Retina (tissue), 1 donor: ENCODE measurements around the gene MAST4.

Source experiments
- DNase-seq: peaks from one replicate; pipeline ENCODE4 v3.0.0-alpha.2; 2016

Gene MAST4

GRCh38 chr5:67028941-67029340, 432.7 kb downstream of the MAST4 start:
- no peak for DNase-seq

DNA sequence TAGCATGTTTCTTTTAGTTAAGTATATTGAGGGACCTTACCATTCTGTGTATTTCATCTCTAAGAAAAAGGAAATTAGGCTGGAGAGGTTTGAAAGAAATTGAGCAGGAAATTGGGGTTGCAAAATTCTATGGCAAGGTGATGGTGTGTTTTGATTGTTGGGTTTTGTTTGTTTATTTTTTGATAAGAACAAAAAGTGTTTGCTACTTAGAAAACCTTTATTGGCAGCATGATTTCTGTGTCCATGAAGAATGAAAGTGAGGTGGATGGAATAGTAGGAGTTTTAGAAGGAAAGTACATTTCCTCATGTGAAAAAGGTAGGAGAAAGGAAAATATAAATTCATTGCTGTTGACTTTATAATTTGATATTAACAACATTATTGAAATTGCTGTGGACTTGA, 433.3 kb downstream of the MAST4 start:
- no peak for DNase-seq

- no peak for DNase-seq
Observed at GRCh38 chr5:67030289-67031056, 434.3 kb downstream of the MAST4 start.

GRCh38 chr5:67031057-67031443, 434.9 kb downstream of the MAST4 start:
- no peak for DNase-seq

DNA sequence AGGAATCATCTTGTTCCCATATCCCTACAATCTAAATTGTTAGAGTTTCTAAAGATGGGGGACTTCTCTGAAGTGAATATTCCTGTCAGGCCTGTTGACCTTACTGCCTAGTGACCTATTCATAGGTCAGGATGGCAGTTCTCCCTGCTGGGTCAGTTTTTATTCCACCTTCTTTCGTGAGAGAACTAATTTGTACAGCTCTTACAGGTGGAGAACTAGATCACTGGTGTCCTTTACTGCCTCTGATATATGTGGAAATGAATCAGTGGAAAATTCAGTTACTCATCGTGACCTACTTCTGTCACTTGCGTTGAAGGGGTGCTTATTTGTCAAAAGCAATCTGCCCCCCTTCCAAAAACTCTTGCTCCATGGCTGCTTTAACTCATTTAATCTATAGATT, 435.5 kb downstream of the MAST4 start:
- peak; percentile 13 for DNase-seq

DNA sequence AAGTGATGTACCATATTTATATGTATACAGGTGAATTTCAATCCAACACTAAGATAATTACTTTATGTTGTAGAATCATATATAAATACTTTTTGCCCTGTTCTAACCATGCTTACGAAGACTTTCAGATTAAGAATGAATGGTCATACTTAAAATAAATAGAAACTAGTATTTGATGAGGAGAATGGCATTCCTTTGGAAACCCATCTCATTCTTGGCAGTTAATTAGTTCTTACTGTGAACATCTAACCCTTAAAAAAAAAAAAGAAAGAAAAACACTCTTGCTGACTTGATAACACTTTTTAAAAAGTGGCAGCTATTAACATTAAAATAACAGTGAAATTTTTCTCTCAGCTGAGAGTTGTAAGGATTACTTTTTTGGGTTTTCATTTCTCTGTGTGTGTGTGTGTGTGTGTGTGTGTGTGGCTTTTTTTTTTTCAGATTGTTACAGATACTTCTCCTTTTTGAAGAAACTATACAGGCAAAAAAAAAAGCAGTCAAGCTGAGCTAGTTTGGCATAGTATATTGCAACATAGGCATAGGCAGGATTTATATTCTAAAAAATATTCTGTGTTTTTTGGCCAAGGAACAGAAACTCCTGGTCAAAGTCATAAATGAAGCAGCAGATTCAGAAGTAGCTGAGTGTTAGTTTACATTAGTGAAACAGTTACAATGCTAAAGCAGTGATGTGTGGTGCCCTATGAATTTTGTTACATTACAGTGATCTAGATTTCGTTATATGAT, 436.9 kb downstream of the MAST4 start:
- peak; percentile 8 for DNase-seq

DNA sequence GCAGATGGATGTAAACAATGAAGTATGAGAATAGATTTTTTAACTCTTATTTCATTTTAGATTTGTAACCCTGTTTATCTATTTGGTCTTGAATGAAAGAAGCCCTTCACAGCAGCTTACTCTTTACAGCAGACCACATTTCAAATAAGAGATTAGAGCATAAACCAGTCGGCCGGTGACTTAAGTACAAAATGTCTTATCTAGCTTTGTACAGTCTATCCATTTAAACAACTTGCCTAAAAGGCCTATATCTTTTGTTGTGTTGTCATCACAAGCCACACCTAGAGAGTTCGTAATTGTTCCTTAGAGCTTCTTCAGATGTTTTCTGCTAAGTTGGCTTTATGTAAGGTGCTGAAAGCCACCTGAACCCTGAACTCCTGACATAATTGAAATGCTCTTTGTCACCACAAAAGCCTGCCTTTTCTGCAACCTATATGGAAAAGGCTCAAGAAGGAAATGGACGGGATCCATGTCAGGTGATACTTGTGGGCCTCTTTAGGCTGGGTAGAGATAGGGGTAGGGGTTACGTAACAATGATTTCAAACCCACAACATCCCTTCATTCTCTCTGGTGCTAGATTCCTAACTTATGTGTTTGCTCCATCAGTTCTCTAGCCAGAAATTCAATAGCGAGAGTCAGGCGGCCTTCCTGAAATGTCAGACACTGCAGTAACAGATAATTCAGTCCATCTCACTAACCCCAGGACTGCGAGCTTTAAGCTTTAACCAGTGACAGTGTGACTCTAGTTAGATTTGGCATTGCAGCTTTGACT, 437.9 kb downstream of the MAST4 start:
- no peak for DNase-seq

- DNase-seq: no peak
Observed at GRCh38 chr5:67035098-67035740, 439.0 kb downstream of the MAST4 start.

- no peak for DNase-seq
Observed at GRCh38 chr5:67037171-67037570, 441.0 kb downstream of the MAST4 start.

DNA sequence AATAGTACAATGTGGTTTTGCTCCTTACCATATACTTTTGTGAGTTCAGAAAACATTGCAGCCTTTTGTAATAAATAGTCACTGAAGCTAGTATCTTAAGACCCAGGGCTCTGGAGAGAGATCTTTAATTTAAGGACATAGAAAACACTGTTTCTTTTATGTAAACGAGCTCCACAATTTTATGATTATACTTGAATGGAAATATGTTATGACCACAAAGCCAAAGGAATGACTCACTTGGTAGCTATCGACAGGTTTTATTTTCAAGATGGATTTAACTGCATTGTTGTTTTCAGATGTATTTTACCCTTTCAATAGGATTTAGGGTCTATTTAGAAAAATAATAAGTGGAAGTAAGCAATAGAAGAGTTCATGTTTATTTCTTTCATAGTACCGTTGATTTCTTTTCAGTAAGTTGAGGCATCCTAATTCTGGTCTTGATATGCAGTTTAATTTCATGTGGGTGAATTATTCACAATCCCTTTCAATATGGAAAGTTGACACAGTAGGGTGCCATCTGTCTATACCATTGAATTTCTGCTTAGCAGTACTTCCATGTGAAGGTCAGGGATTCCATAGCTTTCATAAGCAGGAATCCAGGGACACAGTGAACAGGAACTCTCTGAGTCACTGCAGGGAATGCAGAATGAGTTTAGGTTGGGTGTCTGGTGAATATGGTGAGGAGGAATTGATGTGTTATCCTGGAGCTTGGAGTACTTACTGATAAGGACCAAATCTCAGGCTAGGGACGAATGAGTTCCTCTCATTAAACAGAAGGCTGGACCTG, 442.8 kb downstream of the MAST4 start:
- DNase-seq: no peak

DNA sequence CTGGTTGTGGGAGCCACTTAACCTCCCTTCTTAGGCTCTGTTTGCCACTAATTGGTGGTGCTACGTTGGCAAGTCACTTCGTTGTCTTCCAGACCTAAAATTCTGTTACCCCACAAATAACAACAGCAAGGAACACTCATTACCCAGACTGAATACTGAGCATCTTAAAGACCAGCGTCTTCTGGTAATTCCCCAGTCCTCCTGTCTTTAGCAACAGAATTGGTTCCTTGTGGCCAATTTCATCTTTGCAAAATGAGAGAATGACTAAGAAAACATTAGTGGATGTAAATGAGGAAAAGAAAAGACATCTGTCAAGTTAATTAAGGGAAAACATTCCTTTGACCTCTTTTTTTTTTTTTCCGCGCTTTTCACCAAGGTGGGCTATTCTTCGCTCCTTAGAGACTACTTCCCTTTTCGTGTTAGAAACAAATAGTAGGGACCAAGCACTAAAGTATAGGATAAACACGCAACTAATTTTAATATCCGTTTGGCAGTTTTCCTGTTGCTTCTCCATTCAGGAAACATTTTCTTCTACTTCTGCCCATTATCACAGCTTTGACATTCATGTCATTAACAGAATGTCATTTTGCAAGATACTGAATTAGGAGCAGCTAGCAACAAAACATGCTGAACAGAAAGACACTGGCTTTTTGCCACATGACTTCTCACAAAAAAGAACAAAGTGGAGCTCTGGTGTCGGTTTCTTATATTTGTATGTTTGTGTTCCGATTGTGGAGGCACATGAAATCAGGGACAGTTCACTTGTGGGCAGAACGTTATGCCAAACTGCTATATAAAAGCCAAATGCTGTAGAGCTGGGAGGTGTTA, 446.2 kb downstream of the MAST4 start:
- DNase-seq: no peak

DNA sequence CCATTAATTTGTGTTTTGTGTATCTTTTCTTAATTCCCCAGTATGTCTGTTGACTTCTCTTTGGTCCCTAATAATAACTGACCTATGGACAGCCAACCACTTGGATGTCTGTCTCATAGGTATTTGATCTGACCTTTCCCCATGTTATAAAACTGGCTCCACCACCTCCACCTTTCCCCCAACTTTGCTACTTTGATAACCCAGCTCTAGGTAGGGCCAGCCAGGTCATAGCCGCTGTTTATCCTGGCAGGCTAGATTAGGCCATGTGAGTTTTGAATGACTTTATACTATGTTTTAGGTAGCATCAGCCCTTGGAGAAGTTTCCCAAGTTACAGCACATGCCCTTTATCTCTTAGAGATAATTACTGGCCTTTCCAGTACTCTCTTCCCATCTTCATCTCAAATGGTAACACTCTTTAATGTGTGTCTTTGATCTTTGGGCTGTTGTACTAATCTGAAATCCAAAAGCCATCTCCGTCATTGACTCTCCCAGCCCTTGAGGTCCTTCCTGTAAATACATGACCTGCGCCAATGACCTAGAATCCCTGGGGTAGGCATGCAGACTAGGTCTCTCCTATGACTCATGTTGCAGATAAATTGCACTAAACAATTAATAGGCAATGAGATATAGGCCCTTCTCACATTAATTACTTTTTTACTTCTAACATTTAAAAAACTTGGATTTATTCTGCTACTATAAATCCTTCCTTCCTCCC, 447.8 kb downstream of the MAST4 start:
- DNase-seq: no peak

GRCh38 chr5:67045816-67046740, 449.9 kb downstream of the MAST4 start:
- DNase-seq: no peak

DNA sequence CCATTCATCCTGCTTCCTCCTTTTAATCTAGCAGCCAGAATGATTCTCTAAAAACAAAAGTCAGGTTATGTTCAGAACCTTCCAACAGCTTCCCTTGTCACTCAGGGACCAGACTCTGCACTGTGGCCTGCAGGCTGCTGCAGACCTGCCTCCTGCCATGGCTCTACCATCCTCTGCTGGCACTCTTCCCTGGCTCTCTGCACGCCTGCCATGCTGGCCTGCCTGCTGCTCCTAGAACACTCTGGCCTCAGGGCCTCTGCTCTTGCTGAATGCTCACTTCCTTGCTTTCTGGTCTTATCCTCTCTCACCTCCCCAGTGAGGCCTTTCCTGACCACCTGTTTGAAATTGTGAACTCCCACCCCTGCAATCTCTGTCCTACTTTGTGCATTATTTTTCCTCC, 451.0 kb downstream of the MAST4 start:
- no peak for DNase-seq

- DNase-seq: no peak
Observed at GRCh38 chr5:67047616-67048015, 451.4 kb downstream of the MAST4 start.

- no peak for DNase-seq
Observed at GRCh38 chr5:67050125-67050524, 453.9 kb downstream of the MAST4 start.

DNA sequence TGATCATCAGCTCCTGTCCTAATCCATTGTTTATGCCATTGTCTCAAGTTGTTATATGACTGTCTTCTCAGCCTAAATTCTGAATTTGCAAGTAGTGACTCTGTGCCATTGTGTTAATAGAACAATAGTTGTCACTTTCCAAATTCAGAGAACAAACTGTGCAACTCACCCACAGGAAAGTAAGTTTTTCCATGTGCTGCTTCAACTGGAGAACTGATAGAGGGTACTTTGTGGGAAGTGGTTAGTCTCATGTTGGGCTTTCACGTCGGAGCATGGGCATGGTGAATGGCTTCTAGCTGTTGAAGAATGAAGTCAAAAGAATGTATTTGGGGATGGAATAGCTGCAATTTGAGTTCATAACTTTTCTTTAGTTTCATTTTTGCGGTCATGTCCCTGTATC, 454.4 kb downstream of the MAST4 start:
- no peak for DNase-seq

GRCh38 chr5:67051164-67051563, 455.0 kb downstream of the MAST4 start:
- DNase-seq: no peak

- no peak for DNase-seq
Observed at GRCh38 chr5:67052034-67052433, 455.8 kb downstream of the MAST4 start.

DNA sequence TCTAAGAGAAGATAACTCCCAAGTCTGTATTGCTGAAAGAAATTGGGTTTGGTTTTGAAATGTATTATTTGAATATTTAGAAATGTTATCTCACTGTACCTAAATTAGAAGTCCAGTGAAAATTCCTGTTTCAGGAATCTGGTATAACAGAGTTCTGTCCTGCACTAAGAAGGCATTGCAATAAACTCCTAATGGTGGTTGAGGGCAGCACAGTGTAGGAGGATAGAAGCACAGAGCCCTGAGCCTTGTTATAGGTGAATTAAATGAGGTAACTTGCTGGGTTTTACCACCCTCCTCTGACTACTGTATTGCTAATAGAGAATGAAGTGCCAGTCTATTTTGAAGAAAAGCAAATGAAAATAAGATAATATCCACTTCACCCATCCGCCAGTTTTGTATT, 457.0 kb downstream of the MAST4 start:
- DNase-seq: no peak
